ENCODE measurements around the gene DBX1.

DBX1 gene

GRCh38 chr11:20120134-20120925 is 39.9 kb downstream of the DBX1 start:
- no peak for DNase-seq

- no peak for DNase-seq
Observed at GRCh38 chr11:20119315-20119714, 41.0 kb downstream of the DBX1 start.

GRCh38 chr11:20118209-20118608 is 42.1 kb downstream of the DBX1 start:
- DNase-seq: no peak

GRCh38 chr11:20117291-20117690 is 43.0 kb downstream of the DBX1 start:
- no peak for DNase-seq

- DNase-seq: no peak
Observed at GRCh38 chr11:20116825-20117224, 43.5 kb downstream of the DBX1 start.

- no peak for DNase-seq
Observed at GRCh38 chr11:20114588-20114987, 45.7 kb downstream of the DBX1 start.

- no peak for DNase-seq
Observed at GRCh38 chr11:20113149-20113438, 47.2 kb downstream of the DBX1 start.

GRCh38 chr11:20112291-20113148 is 47.8 kb downstream of the DBX1 start:
- DNase-seq: no peak

GRCh38 chr11:20111871-20112270 is 48.4 kb downstream of the DBX1 start:
- no peak for DNase-seq

- DNase-seq: no peak
Observed at GRCh38 chr11:20110908-20111669, 49.2 kb downstream of the DBX1 start.

- no peak for DNase-seq
Observed at GRCh38 chr11:20109731-20110445, 50.4 kb downstream of the DBX1 start.
